ENCODE results near the gene AFF3. TPM values are rescaled to one million over a fixed set of nuclear protein-coding genes. Genes with fewer than 3 reads are reported as not detected.

Gene AFF3
- total and polyA plus RNA-seq, 7 donors: 0.46 to 25.0 (median 18.6) TPM

- Histone ChIP-seq H3K4me3 (no peak overlapping the region), H3K27ac (no peak overlapping the region), H3K27me3 (no peaks in the 10 kb centered on the region), H3K9me3 (no peaks in the 10 kb centered on the region), H3K36me3 (no peaks in the 10 kb centered on the region), H3K4me1 (no peaks in the 10 kb centered on the region)
- intact Hi-C loops (cut with DNase I): no loop called here
- 74 to 77% methylated on average over 6 of the region's 6 CpGs for WGBS, 2 donors
- no peak for DNase-seq
- TF ChIP-seq CTCF (IDR thresholded peaks at IDR 0.05) (no peak), POLR2AphosphoS5 (IDR thresholded peaks at IDR 0.05) (no peak), POLR2A (IDR thresholded peaks at IDR 0.05) (no peak), EP300 (IDR thresholded peaks at IDR 0.05) (no peak)
These were observed 305.4 kb downstream of the AFF3 start for GRCh38 chr2:99836690-99837605.

GRCh38 chr2:99834426-99834825, 308.0 kb downstream of the AFF3 start:
- H3K27me3 ChIP-seq: no peaks in the 10 kb centered on the region
- H3K36me3 ChIP-seq: no peaks in the 10 kb centered on the region
- H3K4me1 ChIP-seq: no peaks in the 10 kb centered on the region
- no peak overlapping the region for H3K4me3 ChIP-seq
- H3K9me3 ChIP-seq: no peaks in the 10 kb centered on the region
- no peak for DNase-seq
- 66 to 75% methylated on average over 6 of the region's 6 CpGs for WGBS, 2 donors
- TF ChIP-seq POLR2A (IDR thresholded peaks at IDR 0.05) (no peak), POLR2AphosphoS5 (IDR thresholded peaks at IDR 0.05) (no peak), EP300 (IDR thresholded peaks at IDR 0.05) (no peak)
- H3K27ac ChIP-seq: no peak overlapping the region
- intact Hi-C loops (cut with DNase I): no loop called here

- no peaks in the 10 kb centered on the region for H3K36me3 ChIP-seq
- no peaks in the 10 kb centered on the region for H3K27me3 ChIP-seq
- H3K9me3 ChIP-seq: no peaks in the 10 kb centered on the region
- H3K4me3 ChIP-seq: no peak overlapping the region
- no peaks in the 10 kb centered on the region for H3K4me1 ChIP-seq
- no peak for TF ChIP-seq POLR2AphosphoS5 (IDR thresholded peaks at IDR 0.05)
- TF ChIP-seq POLR2A (IDR thresholded peaks at IDR 0.05): no peak
- TF ChIP-seq CTCF (IDR thresholded peaks at IDR 0.05): no peak
- TF ChIP-seq EP300 (IDR thresholded peaks at IDR 0.05): no peak
- no peak for DNase-seq
- H3K27ac ChIP-seq: no peak overlapping the region
- intact Hi-C loops (cut with DNase I): no loop called here
- 74 to 76% methylated on average over 8 of the region's 8 CpGs for WGBS, 2 donors
These were observed 308.7 kb downstream of the AFF3 start for GRCh38 chr2:99833586-99834201.

- no peaks in the 10 kb centered on the region for H3K27me3 ChIP-seq
- H3K36me3 ChIP-seq: no peaks in the 10 kb centered on the region
- H3K4me3 ChIP-seq: no peak overlapping the region
- TF ChIP-seq CTCF (IDR thresholded peaks at IDR 0.05): no peak
- no peak for TF ChIP-seq POLR2A (IDR thresholded peaks at IDR 0.05)
- TF ChIP-seq EP300 (IDR thresholded peaks at IDR 0.05): no peak
- TF ChIP-seq POLR2AphosphoS5 (IDR thresholded peaks at IDR 0.05): no peak
- no peaks in the 10 kb centered on the region for H3K9me3 ChIP-seq
- H3K4me1 ChIP-seq: no peaks in the 10 kb centered on the region
- DNase-seq: no peak
- intact Hi-C loops (cut with DNase I): no loop called here
- no peak overlapping the region for H3K27ac ChIP-seq
- WGBS, 2 donors: 57 to 77% methylated on average over 1 of the region's 1 CpG
These were observed 309.5 kb downstream of the AFF3 start for GRCh38 chr2:99832926-99833325.

GRCh38 chr2:99831772-99832171, 310.6 kb downstream of the AFF3 start:
- Histone ChIP-seq H3K4me1 (no peaks in the 10 kb centered on the region), H3K27ac (no peak overlapping the region), H3K27me3 (no peaks in the 10 kb centered on the region), H3K36me3 (no peaks in the 10 kb centered on the region), H3K9me3 (no peaks in the 10 kb centered on the region), H3K4me3 (no peak overlapping the region)
- intact Hi-C loops (cut with DNase I): no loop called here
- 75 to 82% methylated on average over 7 of the region's 7 CpGs for WGBS, 2 donors
- no peak for DNase-seq
- TF ChIP-seq POLR2A (IDR thresholded peaks at IDR 0.05) (no peak), POLR2AphosphoS5 (IDR thresholded peaks at IDR 0.05) (no peak), EP300 (IDR thresholded peaks at IDR 0.05) (no peak), CTCF (IDR thresholded peaks at IDR 0.05) (no peak)
